H9 (cell line): Measurements from ENCODE around the gene CTNNA3. TPM values are rescaled to one million over a fixed set of nuclear protein-coding genes. Genes with fewer than 3 reads are reported as not detected.

Experiments used
- DNase-seq: peaks from one replicate; pipeline ENCODE4 v3.0.0-alpha.2; 2017
- H2AFZ ChIP-seq: one replicate; pipeline ENCODE4 v1.6.1; 2013; ENCODE audit warnings: mild to moderate bottlenecking, low read length, control low read depth, moderate library complexity
- H2AK5ac ChIP-seq: 2 replicates; pipeline ENCODE4 v1.6.1; 2013; ENCODE audit warnings: low read length, control low read depth, mixed read lengths; ENCODE audit not compliant: insufficient read length
- H2BK120ac ChIP-seq: one replicate; pipeline ENCODE4 v1.6.1; 2013; ENCODE audit warnings: low read depth, mild to moderate bottlenecking, low read length, control low read depth, inconsistent platforms; ENCODE audit not compliant: poor library complexity, severe bottlenecking
- H2BK12ac ChIP-seq: 2 replicates; pipeline ENCODE4 v1.6.1; 2013; ENCODE audit warnings: low read length, control low read depth, mixed read lengths, low read depth; ENCODE audit not compliant: insufficient read length
- H2BK15ac ChIP-seq: 2 replicates; pipeline ENCODE4 v1.6.1; 2013; ENCODE audit warnings: low read depth, low read length, control low read depth
- H2BK20ac ChIP-seq: one replicate; pipeline ENCODE4 v1.6.1; 2013; ENCODE audit warnings: low read depth, mild to moderate bottlenecking, low read length, control low read depth, inconsistent platforms; ENCODE audit not compliant: poor library complexity, severe bottlenecking
- H2BK5ac ChIP-seq: 2 replicates; pipeline ENCODE4 v1.6.1; 2013; ENCODE audit warnings: low read length, control low read depth, mixed read lengths; ENCODE audit not compliant: insufficient read length
- H3K14ac ChIP-seq: 2 replicates; pipeline ENCODE4 v1.6.1; 2013; ENCODE audit warnings: low read length, control low read depth; ENCODE audit not compliant: insufficient read depth
- H3K18ac ChIP-seq: 2 replicates; pipeline ENCODE4 v1.6.1; 2013; ENCODE audit warnings: low read depth, mild to moderate bottlenecking, mixed read lengths, low read length, control low read depth; ENCODE audit not compliant: insufficient read length
- H3K23ac ChIP-seq: 2 replicates; pipeline ENCODE4 v1.6.1; 2013; ENCODE audit warnings: low read length, control low read depth, mixed read lengths, low read depth; ENCODE audit not compliant: insufficient read length
- H3K23me2 ChIP-seq: 2 replicates; pipeline ENCODE4 v1.6.1; 2013; ENCODE audit warnings: low read depth, mild to moderate bottlenecking, mixed read lengths, low read length, control low read depth; ENCODE audit not compliant: insufficient read length, poor library complexity, severe bottlenecking
- H3K27ac ChIP-seq: 2 replicates; pipeline ENCODE4 v1.5.1; 2013; ENCODE audit warnings: low read length, control low read depth, mixed read lengths, low read depth; ENCODE audit not compliant: insufficient read length
- H3K27me3 ChIP-seq: 2 replicates; pipeline ENCODE4 v1.6.1; 2013; ENCODE audit warnings: low read length, control low read depth, inconsistent platforms; ENCODE audit not compliant: insufficient read depth
- H3K4ac ChIP-seq: 2 replicates; pipeline ENCODE4 v1.6.1; 2013; ENCODE audit warnings: low read depth, mild to moderate bottlenecking, control low read depth, inconsistent platforms, low read length, moderate library complexity
- H3K4me1 ChIP-seq: 2 replicates; pipeline ENCODE4 v1.6.1; 2013; ENCODE audit warnings: low read length, control low read depth, inconsistent platforms; ENCODE audit not compliant: insufficient read depth
- H3K4me2 ChIP-seq: 2 replicates; pipeline ENCODE4 v1.6.1; 2013; ENCODE audit warnings: low read length, control low read depth, mixed read lengths; ENCODE audit not compliant: insufficient read length, insufficient read depth
- H3K56ac ChIP-seq: 2 replicates; pipeline ENCODE4 v1.6.1; 2013; ENCODE audit warnings: low read depth, mild to moderate bottlenecking, mixed read lengths, low read length, control low read depth; ENCODE audit not compliant: insufficient read length
- H3K79me1 ChIP-seq: 2 replicates; pipeline ENCODE4 v1.6.1; 2013; ENCODE audit warnings: low read depth, mild to moderate bottlenecking, moderate library complexity, low read length, control low read depth, inconsistent platforms; ENCODE audit not compliant: insufficient read depth, poor library complexity, severe bottlenecking
- H3K79me2 ChIP-seq: 2 replicates; pipeline ENCODE4 v1.6.1; 2013; ENCODE audit warnings: low read length, control low read depth, inconsistent platforms; ENCODE audit not compliant: insufficient read depth
- H3K9ac ChIP-seq: 2 replicates; pipeline ENCODE4 v1.6.1; 2013; ENCODE audit warnings: low read length, control low read depth, mixed read lengths; ENCODE audit not compliant: insufficient read length; ENCODE audit errors: extremely low read depth
- H3K9me3 ChIP-seq: one replicate; pipeline ENCODE4 v1.6.1; 2013; ENCODE audit warnings: low read depth, low read length, inconsistent platforms; ENCODE audit not compliant: control insufficient read depth
- H3T11ph ChIP-seq: one replicate; pipeline ENCODE4 v1.6.1; 2013; ENCODE audit warnings: mild to moderate bottlenecking, low read length, control low read depth, inconsistent platforms
- H4K20me1 ChIP-seq: one replicate; pipeline ENCODE4 v1.6.1; 2013; ENCODE audit not compliant: control insufficient read depth, insufficient read length, insufficient read depth
- H4K5ac ChIP-seq: 2 replicates; pipeline ENCODE4 v1.6.1; 2013; ENCODE audit warnings: low read depth, mild to moderate bottlenecking, mixed read lengths, low read length, control low read depth; ENCODE audit not compliant: insufficient read length
- H4K8ac ChIP-seq: replicated peaks from 2 replicates; pipeline ENCODE4 v1.6.1; 2013; ENCODE audit warnings: low read length, control low read depth, mixed read lengths, low read depth; ENCODE audit not compliant: insufficient read length
- H4K91ac ChIP-seq: 2 replicates; pipeline ENCODE4 v1.6.1; 2013; ENCODE audit warnings: low read depth, mild to moderate bottlenecking, moderate library complexity, mixed read lengths, low read length, control low read depth; ENCODE audit not compliant: insufficient read length
- H3K27ac Mint-ChIP-seq, 3 experiments: 2 replicates in 2 of 3; 3 replicates in 1 of 3; pipeline ENCODE4 v1.8.0; 2020 to 2021; ENCODE audit warnings: mixed read lengths in 3 of 3, mild to moderate bottlenecking in 1 of 3, moderate library complexity in 1 of 3
- H3K27me3 Mint-ChIP-seq: 2 replicates; pipeline ENCODE4 v1.8.0; 2021; ENCODE audit warnings: low read depth, mild to moderate bottlenecking, moderate library complexity, mixed read lengths
- H3K36me3 Mint-ChIP-seq, 3 experiments: 2 replicates in 2 of 3; 3 replicates in 1 of 3; pipeline ENCODE4 v1.8.0; 2020 to 2021; ENCODE audit warnings: low read depth in 3 of 3, mixed read lengths in 3 of 3; ENCODE audit not compliant: insufficient read depth in 1 of 3
- H3K4me1 Mint-ChIP-seq, 2 experiments: 2 replicates each; pipeline ENCODE4 v1.8.0; 2020; ENCODE audit warnings: mixed read lengths in 2 of 2
- H3K4me3 Mint-ChIP-seq, 2 experiments: 2 replicates in 1 of 2; 3 replicates in 1 of 2; pipeline ENCODE4 v1.8.0; 2020 to 2021; ENCODE audit warnings: mild to moderate bottlenecking in 2 of 2, mixed read lengths in 2 of 2, moderate library complexity in 1 of 2
- H3K9me3 Mint-ChIP-seq, 2 experiments: 2 replicates in 1 of 2; 3 replicates in 1 of 2; pipeline ENCODE4 v1.8.0; 2020; ENCODE audit warnings: mild to moderate bottlenecking in 2 of 2, mixed read lengths in 2 of 2, moderate library complexity in 1 of 2
- CTCF ChIP-seq: fragments of 200-600 bp; sonication (generic); conservative IDR thresholded peaks from 3 replicates; pipeline ENCODE4 v1.8.0; 2021; ENCODE audit warnings: antibody characterized with exemption, mild to moderate bottlenecking
- total RNA-seq: library from RNA; stranded (reverse); gene quantifications from 2 replicates; pipeline ENCODE4 v1.2.1, GENCODE V29; 2021

Gene CTNNA3
- total RNA-seq, 1 experiment from 2014 or later = 3.3 TPM

GRCh38 chr10:66466622-66467021 lies 1229.4 kb downstream of the CTNNA3 start:
- no peak overlapping the region for H3K9ac ChIP-seq
- Mint-ChIP-seq H3K4me1 (no peaks in the 10 kb centered on the region), H3K27me3 (no peaks in the 10 kb centered on the region), H3K27ac (no peak overlapping the region), H3K4me3 (no peak overlapping the region), H3K36me3 (0 out of 7 replicates have a peak, but pooled peaks cover 0 to 2% (median 0%) of the 10 kb centered on the region in 3 experiments), H3K9me3 (peaks cover 0 to 4% of the 10 kb centered on the region in 2 experiments; a peak in 3 of 5 replicates)
- no peak overlapping the region for H2BK120ac ChIP-seq
- no peak overlapping the region for H2BK20ac ChIP-seq
- H3T11ph ChIP-seq = no peak overlapping the region
- no peaks in the 10 kb centered on the region for H3K4me1 ChIP-seq
- H4K20me1 ChIP-seq = no peaks in the 10 kb centered on the region
- no peak overlapping the region for H4K91ac ChIP-seq
- H2BK15ac ChIP-seq = no peak overlapping the region
- H3K23me2 ChIP-seq = no peaks in the 10 kb centered on the region
- no peaks in the 10 kb centered on the region for H3K79me2 ChIP-seq
- H3K14ac ChIP-seq = no peak overlapping the region
- no peak overlapping the region for H2BK12ac ChIP-seq
- no peak overlapping the region for H2AFZ ChIP-seq
- no peaks in the 10 kb centered on the region for H3K79me1 ChIP-seq
- no peak overlapping the region for H4K5ac ChIP-seq
- no peak overlapping the region for H3K23ac ChIP-seq
- no peaks in the 10 kb centered on the region for H3K9me3 ChIP-seq
- H3K27me3 ChIP-seq = no peaks in the 10 kb centered on the region
- DNase-seq = no peak
- H3K4me2 ChIP-seq = no peak overlapping the region
- no peak overlapping the region for H3K4ac ChIP-seq
- no peak overlapping the region for H2BK5ac ChIP-seq
- no peak overlapping the region for H3K27ac ChIP-seq
- no peak overlapping the region for H4K8ac ChIP-seq
- no peak overlapping the region for H3K18ac ChIP-seq
- H3K56ac ChIP-seq = no peak overlapping the region
- no peak overlapping the region for H2AK5ac ChIP-seq
- no peak for TF ChIP-seq CTCF
